Embryonic facial prominence (tissue), 1 donor: ENCODE data around the gene GIGYF1.
"Not testable (repeated sequence)": the region's sequence is repeated elsewhere in the genome, so short reads cannot be mapped to it uniquely, and the experiment has no call there.

ENCODE experiments used
- DNase-seq: peaks from one replicate; pipeline ENCODE4 v3.0.0-alpha.2; 2016; ENCODE audit errors: extremely low spot score

GIGYF1 gene

DNA sequence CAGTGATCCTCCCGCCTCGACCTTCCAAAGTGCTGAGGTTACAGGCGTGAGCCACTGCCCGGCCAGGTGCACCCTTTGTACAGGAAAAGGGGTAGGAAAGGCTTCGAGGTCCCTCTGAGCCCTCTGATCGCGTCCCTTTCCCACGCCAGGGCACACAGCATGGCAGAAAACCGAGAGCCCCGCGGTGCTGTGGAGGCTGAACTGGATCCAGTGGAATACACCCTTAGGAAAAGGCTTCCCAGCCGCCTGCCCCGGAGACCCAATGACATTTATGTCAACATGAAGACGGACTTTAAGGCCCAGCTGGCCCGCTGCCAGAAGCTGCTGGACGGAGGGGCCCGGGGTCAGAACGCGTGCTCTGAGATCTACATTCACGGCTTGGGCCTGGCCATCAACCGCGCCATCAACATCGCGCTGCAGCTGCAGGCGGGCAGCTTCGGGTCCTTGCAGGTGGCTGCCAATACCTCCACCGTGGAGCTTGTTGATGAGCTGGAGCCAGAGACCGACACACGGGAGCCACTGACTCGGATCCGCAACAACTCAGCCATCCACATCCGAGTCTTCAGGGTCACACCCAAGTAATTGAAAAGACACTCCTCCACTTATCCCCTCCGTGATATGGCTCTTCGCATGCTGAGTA, 12.7 kb upstream of the GIGYF1 start:
- no peak for DNase-seq

GRCh38 chr7:100705753-100706671, 12.0 kb upstream of the GIGYF1 start, which contains the start of gene POP7:
Gene POP7, plus strand, starts transcription at chr7:100706121. Its CDS starts 710 bp downstream, at chr7:100706831.
- peak; percentile 97 for DNase-seq

DNA sequence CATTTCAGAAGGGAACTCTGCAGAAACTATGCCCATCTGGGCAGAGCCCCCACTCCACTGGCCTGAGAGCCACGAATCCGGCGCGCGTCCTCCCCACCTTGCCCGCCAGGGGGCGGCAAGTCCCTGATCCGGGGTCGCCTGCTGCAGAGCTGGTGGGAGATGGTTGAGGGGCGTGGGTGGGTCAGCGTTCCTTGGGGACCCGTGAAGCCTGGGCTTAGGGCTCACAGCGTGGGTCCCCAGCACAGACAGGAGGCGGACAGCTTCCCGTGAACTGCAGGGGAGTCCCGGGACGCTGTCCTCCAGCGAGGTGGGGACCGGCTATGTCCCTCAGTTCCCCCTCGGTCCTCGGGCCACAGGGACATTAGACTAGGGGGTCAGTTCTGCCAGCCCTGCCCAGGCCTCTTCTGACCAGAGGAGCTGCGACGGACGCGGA, 11.3 kb upstream of the GIGYF1 start:
- peak; percentile 59 for DNase-seq

- not testable (repeated sequence) for DNase-seq
These were observed 7.0 kb upstream of the GIGYF1 start for GRCh38 chr7:100701089-100701488.

DNA sequence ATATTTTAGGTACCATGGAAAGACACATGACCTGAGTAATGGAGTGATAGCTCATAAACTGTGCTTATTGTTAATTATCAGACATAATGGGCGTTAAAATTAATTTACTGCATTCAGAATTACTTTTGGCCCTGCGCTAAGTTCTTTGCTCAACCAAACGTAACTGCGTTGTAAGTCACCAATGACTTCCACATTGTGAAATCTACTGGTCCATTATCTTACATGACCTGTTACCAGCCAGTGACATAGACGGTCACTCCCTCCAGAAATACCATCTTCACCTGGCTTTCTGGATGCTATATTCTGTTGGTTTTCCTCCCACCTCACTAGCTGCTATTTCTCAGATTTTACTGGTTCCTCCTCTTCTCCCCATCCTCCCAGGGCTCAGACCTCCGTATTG, 5.0 kb upstream of the GIGYF1 start:
- DNase-seq: no peak

GRCh38 chr7:100696123-100696521, 2.1 kb upstream of the GIGYF1 start:
- DNase-seq: no peak

DNA sequence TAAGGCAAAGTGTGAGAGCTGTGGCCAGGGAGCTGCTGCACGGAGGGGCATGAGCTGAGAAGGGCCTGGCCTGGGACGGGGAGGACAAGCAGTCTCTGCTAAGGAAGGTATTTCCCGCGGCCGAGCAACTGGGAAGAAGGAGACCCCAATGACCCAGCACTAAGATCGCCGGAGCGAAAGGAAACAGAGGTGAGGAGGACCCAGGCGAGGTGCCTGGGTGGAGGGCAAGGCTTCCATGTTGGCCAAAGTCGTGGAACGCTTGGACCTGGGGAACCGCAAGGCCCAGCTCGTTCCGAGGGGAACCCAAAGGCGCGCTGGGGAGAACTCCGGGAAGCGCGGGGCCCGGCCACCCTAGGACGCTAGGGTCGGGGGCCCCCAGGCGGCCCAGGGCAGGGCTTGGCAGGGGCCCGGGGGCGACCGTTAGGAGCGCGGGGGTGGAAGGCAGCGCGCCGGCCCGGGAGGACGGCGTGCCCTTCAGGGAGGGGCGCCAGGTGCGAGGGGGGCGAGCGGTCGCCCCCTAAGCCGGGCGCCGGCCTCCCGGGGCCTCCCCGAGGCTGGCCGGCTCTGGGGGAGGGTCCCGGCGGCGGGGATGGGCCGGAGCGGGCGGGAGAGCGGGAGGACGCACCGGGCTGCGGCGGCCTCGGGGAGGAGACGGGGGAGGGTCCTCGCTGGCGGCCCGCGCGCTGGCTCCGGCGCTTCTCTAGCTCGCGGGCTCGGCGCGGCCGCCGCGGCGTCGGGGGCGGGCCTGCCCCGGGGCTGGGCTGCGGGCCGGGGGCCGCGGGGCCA, 545 bp downstream of the GIGYF1 start:
- no peak for DNase-seq

GRCh38 chr7:100692578-100692961, 1.5 kb downstream of the GIGYF1 start:
- no peak for DNase-seq

DNA sequence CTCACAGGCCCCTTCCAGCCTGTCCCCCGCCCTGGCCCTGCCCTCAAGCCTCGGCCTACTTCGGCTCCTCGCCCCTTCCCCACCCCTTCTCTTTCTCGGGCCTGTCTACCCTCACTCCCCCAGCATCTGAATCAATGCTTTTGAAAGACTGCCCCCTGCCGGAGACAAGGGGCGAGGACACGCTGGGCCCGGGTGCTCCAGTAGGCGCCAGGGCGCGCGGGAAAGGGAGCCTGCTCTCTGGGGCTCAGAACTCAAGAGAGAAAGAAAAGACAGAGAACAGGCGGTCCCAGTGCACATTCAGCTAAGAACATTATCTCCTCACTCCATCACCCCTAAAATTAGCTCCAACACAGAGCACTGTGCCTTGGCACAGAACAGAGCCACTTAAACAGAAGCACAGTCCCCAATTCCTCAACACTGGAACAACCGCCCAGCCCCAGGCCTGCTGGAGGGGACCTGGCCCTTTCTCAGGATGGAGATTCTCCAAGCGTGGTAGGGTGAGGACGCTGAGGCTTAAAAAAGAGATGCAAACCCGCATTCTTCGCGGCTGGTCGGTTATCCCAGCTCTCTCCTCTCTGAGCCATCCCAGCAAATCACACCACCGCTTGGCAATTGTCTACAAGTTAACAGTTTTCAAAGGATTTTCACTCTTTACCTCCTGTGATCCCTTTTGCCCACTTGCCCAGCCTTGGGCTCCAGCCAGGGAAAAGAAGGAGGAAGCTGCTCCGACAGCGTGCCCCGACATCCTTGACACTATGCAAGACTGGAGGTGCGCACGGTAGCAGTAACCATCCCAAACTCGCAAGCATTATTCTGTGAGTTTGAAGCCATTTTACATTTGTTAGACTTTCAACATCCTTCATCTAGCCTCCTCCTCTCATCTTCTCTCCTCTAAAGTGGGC, 2.1 kb downstream of the GIGYF1 start:
- no peak for DNase-seq

DNA sequence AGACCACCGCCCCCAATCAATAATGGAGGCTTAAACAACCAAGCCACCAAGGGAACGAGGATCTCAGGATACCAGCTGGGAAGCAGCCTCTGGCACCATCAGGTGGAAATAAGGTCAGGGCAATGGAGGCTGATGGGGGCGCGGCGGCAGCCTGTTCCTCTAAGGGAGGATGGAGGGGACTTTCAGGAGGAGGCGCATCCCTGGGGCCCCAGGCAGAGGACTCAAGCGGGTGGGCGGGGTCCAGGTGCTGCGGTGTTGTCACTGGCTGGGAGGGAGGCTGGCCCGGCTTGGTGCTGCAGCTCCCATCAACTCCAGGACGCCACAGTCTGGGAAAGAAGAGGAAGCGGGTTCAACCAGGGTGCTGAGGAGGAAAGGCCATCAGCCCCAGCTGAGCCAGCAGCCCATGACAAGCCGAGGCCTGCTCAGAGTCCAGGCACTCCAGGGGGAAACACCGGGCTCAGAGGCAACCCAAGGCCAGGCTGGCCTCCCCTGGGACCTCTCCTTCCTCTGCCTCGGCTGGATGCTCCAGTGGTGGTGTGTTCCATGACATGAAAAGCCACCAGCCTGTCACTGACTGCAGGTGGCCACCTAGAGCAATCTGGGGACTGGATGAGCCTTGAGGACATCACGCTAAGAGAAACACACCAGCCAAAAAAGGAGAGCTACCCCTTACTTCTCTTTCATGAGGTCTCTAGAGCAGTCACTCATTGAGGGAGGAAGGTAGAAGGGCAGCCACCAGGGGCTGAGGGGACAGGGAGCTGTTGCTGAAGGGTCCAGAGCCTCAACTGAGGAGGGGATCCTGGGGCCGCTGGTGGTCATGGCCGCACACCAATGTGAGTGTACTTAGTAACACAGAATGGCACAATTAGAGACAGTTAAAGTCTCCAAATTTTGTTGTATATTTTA, 4.6 kb downstream of the GIGYF1 start:
- no peak for DNase-seq

DNA sequence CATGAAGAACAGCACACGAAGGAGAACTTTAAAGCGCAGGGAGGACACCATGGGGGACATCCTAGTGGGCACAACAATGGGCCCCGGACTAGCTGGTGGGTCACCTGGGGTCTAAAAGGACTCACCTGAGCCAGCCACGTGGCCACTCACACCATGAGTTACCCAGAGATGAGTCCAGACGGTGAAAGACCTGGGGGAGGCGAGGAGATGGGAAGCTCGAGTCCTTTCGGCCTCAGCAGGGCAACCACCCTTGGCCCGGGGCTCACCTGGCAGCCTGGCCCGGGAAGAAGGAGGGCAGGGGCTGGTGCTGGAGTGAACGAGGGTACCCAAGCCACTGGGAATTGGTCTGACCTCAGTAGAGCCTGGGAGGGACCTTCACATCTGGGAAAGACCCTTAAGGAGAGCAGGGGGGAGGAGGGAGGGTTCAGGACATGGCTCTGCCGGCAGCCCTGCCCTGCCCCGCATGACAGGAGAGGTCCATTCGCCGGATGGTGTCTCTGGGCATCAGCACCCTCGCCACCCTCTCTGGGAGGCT, 5.7 kb downstream of the GIGYF1 start:
- DNase-seq: no peak

- DNase-seq: no peak
These were observed 6.2 kb downstream of the GIGYF1 start for GRCh38 chr7:100687751-100688300.

GRCh38 chr7:100687261-100687660, 6.8 kb downstream of the GIGYF1 start:
- no peak for DNase-seq

GRCh38 chr7:100686822-100687211, 7.2 kb downstream of the GIGYF1 start:
- no peak for DNase-seq

DNA sequence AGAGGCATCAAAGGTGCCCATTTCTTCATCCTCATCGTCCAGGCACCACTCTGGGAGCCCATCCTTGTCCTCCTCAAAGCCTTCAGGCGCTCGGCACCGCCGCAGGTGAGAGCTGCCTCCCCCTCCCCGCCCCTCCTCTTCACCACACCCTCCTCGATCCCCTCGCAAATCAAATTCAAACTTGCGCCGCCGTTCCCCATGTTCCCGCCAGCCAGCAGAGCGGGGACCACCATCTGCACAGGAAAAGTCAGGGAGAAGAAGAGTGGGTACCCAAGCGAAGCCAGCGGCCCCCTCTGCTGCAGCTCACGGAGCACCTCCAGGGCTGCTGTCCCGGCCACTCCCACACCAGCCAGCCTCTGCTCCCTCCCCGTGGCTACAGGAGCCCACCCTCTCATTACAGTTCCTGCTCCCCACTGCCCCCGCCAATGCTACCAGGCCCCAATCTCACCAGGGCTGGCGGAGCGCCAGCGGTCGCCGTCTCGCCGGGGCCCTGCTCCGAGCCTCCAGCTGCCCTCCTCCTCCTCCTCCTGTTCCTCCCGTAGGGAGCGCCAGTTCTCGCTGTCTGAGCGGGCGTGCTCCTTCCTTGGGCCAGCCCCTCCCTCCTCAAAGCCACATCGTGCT, 7.7 kb downstream of the GIGYF1 start:
- DNase-seq: no peak

GRCh38 chr7:100685631-100686145, 8.4 kb downstream of the GIGYF1 start:
- no peak for DNase-seq

- DNase-seq: no peak
These were observed 8.9 kb downstream of the GIGYF1 start for GRCh38 chr7:100685049-100685605.

- no peak for DNase-seq
These were observed 9.5 kb downstream of the GIGYF1 start for GRCh38 chr7:100684534-100685042.
